ENCODE measurements around the gene FOXD4L1.
"Not testable (repeated sequence)": the region's sequence is repeated elsewhere in the genome, so short reads cannot be mapped to it uniquely, and the experiment has no call there.

GRCh38 chr2:113511859-113512258, 13.4 kb downstream of the FOXD4L1 start:
- TF ChIP-seq POLR2A, CTCF (IDR thresholded peaks at IDR 0.05): not testable (repeated sequence)
